SU-DHL-6 (cell line): Measurements from ENCODE around the gene CXCL12.

Source experiments
- CTCF ChIP-seq: fragments of 200-600 bp; sonication (generic); IDR thresholded peaks from one replicate; pipeline ENCODE4 v1.5.1; 2017; ENCODE audit warnings: antibody characterized with exemption, mild to moderate bottlenecking, low read length, moderate library complexity; ENCODE audit not compliant: insufficient read depth, poor library complexity, severe bottlenecking
- EZH2phosphoT487 ChIP-seq: fragments of 200-600 bp; sonication (generic), shearing (Covaris generic); conservative IDR thresholded peaks from 2 replicates; pipeline ENCODE4 v1.6.1; 2018; ENCODE audit warnings: mild to moderate bottlenecking, antibody characterized with exemption, low read length, moderate library complexity, mixed read lengths

- TF ChIP-seq CTCF (no peak), EZH2phosphoT487 (no peak)
These were observed 3.0 kb upstream of the CXCL12 start for GRCh38 chr10:44387853-44388251.
